ENCODE data around the gene RHBG.

DNA sequence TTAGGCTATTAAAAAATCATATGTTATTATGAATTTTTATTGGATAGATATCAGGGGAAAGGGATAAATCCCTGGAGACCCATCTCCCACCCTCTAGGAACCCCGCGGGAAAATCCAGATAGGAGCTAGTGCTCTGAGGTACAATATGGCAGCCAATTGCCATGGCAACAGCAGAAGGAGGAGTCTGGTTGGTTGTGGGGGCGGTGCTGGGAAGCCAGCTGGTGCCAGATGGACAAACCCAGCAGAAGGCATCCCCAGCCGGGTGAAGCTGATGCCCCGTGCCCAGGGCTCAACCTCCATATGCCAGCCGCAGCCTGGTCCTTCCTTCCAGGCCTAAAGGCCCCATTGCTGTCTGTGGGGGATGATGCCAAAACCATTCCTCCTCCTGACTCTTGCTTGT lies 38.3 kb downstream of the RHBG start:
- TF ChIP-seq POLR2A (IDR thresholded peaks at IDR 0.05; ENCODE audit: low read length) (no peak), GATA1 (IDR thresholded peaks at IDR 0.05; ENCODE audit: low read depth, low read length) (no peak)

Measured in erythroblast (primary cell).